H9 (cell line): ENCODE measurements around the gene TENM3. TPM values are rescaled to one million over a fixed set of nuclear protein-coding genes. Genes with fewer than 3 reads are reported as not detected.

Source experiments
- DNase-seq: peaks from one replicate; pipeline ENCODE4 v3.0.0-alpha.2; 2017
- H2AFZ ChIP-seq: one replicate; pipeline ENCODE4 v1.6.1; 2013; ENCODE audit warnings: mild to moderate bottlenecking, low read length, control low read depth, moderate library complexity
- H2AK5ac ChIP-seq: 2 replicates; pipeline ENCODE4 v1.6.1; 2013; ENCODE audit warnings: low read length, control low read depth, mixed read lengths; ENCODE audit not compliant: insufficient read length
- H2BK120ac ChIP-seq: one replicate; pipeline ENCODE4 v1.6.1; 2013; ENCODE audit warnings: low read depth, mild to moderate bottlenecking, low read length, control low read depth, inconsistent platforms; ENCODE audit not compliant: poor library complexity, severe bottlenecking
- H2BK12ac ChIP-seq: 2 replicates; pipeline ENCODE4 v1.6.1; 2013; ENCODE audit warnings: low read length, control low read depth, mixed read lengths, low read depth; ENCODE audit not compliant: insufficient read length
- H2BK15ac ChIP-seq: 2 replicates; pipeline ENCODE4 v1.6.1; 2013; ENCODE audit warnings: low read depth, low read length, control low read depth
- H2BK20ac ChIP-seq: one replicate; pipeline ENCODE4 v1.6.1; 2013; ENCODE audit warnings: low read depth, mild to moderate bottlenecking, low read length, control low read depth, inconsistent platforms; ENCODE audit not compliant: poor library complexity, severe bottlenecking
- H2BK5ac ChIP-seq: 2 replicates; pipeline ENCODE4 v1.6.1; 2013; ENCODE audit warnings: low read length, control low read depth, mixed read lengths; ENCODE audit not compliant: insufficient read length
- H3K14ac ChIP-seq: 2 replicates; pipeline ENCODE4 v1.6.1; 2013; ENCODE audit warnings: low read length, control low read depth; ENCODE audit not compliant: insufficient read depth
- H3K18ac ChIP-seq: 2 replicates; pipeline ENCODE4 v1.6.1; 2013; ENCODE audit warnings: low read depth, mild to moderate bottlenecking, mixed read lengths, low read length, control low read depth; ENCODE audit not compliant: insufficient read length
- H3K23ac ChIP-seq: 2 replicates; pipeline ENCODE4 v1.6.1; 2013; ENCODE audit warnings: low read length, control low read depth, mixed read lengths, low read depth; ENCODE audit not compliant: insufficient read length
- H3K23me2 ChIP-seq: 2 replicates; pipeline ENCODE4 v1.6.1; 2013; ENCODE audit warnings: low read depth, mild to moderate bottlenecking, mixed read lengths, low read length, control low read depth; ENCODE audit not compliant: insufficient read length, poor library complexity, severe bottlenecking
- H3K27ac ChIP-seq: 2 replicates; pipeline ENCODE4 v1.5.1; 2013; ENCODE audit warnings: low read length, control low read depth, mixed read lengths, low read depth; ENCODE audit not compliant: insufficient read length
- H3K27me3 ChIP-seq: 2 replicates; pipeline ENCODE4 v1.6.1; 2013; ENCODE audit warnings: low read length, control low read depth, inconsistent platforms; ENCODE audit not compliant: insufficient read depth
- H3K4ac ChIP-seq: 2 replicates; pipeline ENCODE4 v1.6.1; 2013; ENCODE audit warnings: low read depth, mild to moderate bottlenecking, control low read depth, inconsistent platforms, low read length, moderate library complexity
- H3K4me1 ChIP-seq: 2 replicates; pipeline ENCODE4 v1.6.1; 2013; ENCODE audit warnings: low read length, control low read depth, inconsistent platforms; ENCODE audit not compliant: insufficient read depth
- H3K4me2 ChIP-seq: 2 replicates; pipeline ENCODE4 v1.6.1; 2013; ENCODE audit warnings: low read length, control low read depth, mixed read lengths; ENCODE audit not compliant: insufficient read length, insufficient read depth
- H3K56ac ChIP-seq: 2 replicates; pipeline ENCODE4 v1.6.1; 2013; ENCODE audit warnings: low read depth, mild to moderate bottlenecking, mixed read lengths, low read length, control low read depth; ENCODE audit not compliant: insufficient read length
- H3K79me1 ChIP-seq: 2 replicates; pipeline ENCODE4 v1.6.1; 2013; ENCODE audit warnings: low read depth, mild to moderate bottlenecking, moderate library complexity, low read length, control low read depth, inconsistent platforms; ENCODE audit not compliant: insufficient read depth, poor library complexity, severe bottlenecking
- H3K79me2 ChIP-seq: 2 replicates; pipeline ENCODE4 v1.6.1; 2013; ENCODE audit warnings: low read length, control low read depth, inconsistent platforms; ENCODE audit not compliant: insufficient read depth
- H3K9ac ChIP-seq: 2 replicates; pipeline ENCODE4 v1.6.1; 2013; ENCODE audit warnings: low read length, control low read depth, mixed read lengths; ENCODE audit not compliant: insufficient read length; ENCODE audit errors: extremely low read depth
- H3K9me3 ChIP-seq: one replicate; pipeline ENCODE4 v1.6.1; 2013; ENCODE audit warnings: low read depth, low read length, inconsistent platforms; ENCODE audit not compliant: control insufficient read depth
- H3T11ph ChIP-seq: one replicate; pipeline ENCODE4 v1.6.1; 2013; ENCODE audit warnings: mild to moderate bottlenecking, low read length, control low read depth, inconsistent platforms
- H4K20me1 ChIP-seq: one replicate; pipeline ENCODE4 v1.6.1; 2013; ENCODE audit not compliant: control insufficient read depth, insufficient read length, insufficient read depth
- H4K5ac ChIP-seq: 2 replicates; pipeline ENCODE4 v1.6.1; 2013; ENCODE audit warnings: low read depth, mild to moderate bottlenecking, mixed read lengths, low read length, control low read depth; ENCODE audit not compliant: insufficient read length
- H4K8ac ChIP-seq: replicated peaks from 2 replicates; pipeline ENCODE4 v1.6.1; 2013; ENCODE audit warnings: low read length, control low read depth, mixed read lengths, low read depth; ENCODE audit not compliant: insufficient read length
- H4K91ac ChIP-seq: 2 replicates; pipeline ENCODE4 v1.6.1; 2013; ENCODE audit warnings: low read depth, mild to moderate bottlenecking, moderate library complexity, mixed read lengths, low read length, control low read depth; ENCODE audit not compliant: insufficient read length
- H3K27ac Mint-ChIP-seq, 3 experiments: 2 replicates in 2 of 3; 3 replicates in 1 of 3; pipeline ENCODE4 v1.8.0; 2020 to 2021; ENCODE audit warnings: mixed read lengths in 3 of 3, mild to moderate bottlenecking in 1 of 3, moderate library complexity in 1 of 3
- H3K27me3 Mint-ChIP-seq: 2 replicates; pipeline ENCODE4 v1.8.0; 2021; ENCODE audit warnings: low read depth, mild to moderate bottlenecking, moderate library complexity, mixed read lengths
- H3K36me3 Mint-ChIP-seq, 3 experiments: 2 replicates in 2 of 3; 3 replicates in 1 of 3; pipeline ENCODE4 v1.8.0; 2020 to 2021; ENCODE audit warnings: low read depth in 3 of 3, mixed read lengths in 3 of 3; ENCODE audit not compliant: insufficient read depth in 1 of 3
- H3K4me1 Mint-ChIP-seq, 2 experiments: 2 replicates each; pipeline ENCODE4 v1.8.0; 2020; ENCODE audit warnings: mixed read lengths in 2 of 2
- H3K4me3 Mint-ChIP-seq, 2 experiments: 2 replicates in 1 of 2; 3 replicates in 1 of 2; pipeline ENCODE4 v1.8.0; 2020 to 2021; ENCODE audit warnings: mild to moderate bottlenecking in 2 of 2, mixed read lengths in 2 of 2, moderate library complexity in 1 of 2
- H3K9me3 Mint-ChIP-seq, 2 experiments: 2 replicates in 1 of 2; 3 replicates in 1 of 2; pipeline ENCODE4 v1.8.0; 2020; ENCODE audit warnings: mild to moderate bottlenecking in 2 of 2, mixed read lengths in 2 of 2, moderate library complexity in 1 of 2
- CTCF ChIP-seq: fragments of 200-600 bp; sonication (generic); conservative IDR thresholded peaks from 3 replicates; pipeline ENCODE4 v1.8.0; 2021; ENCODE audit warnings: antibody characterized with exemption, mild to moderate bottlenecking
- WGBS: extraction: QIAGEN DNeasy Blood & Tissue Kit; methylation state at CpG from one replicate; pipeline ENCODE4 v1.1.7; 2013; ENCODE audit warnings: missing lambda C conversion rate, low lambda C conversion rate, mixed read lengths; ENCODE audit not compliant: insufficient read length; ENCODE audit errors: extremely low coverage; 5-methylcytosine and 5-hydroxymethylcytosine counted together
- total RNA-seq: library from RNA; stranded (reverse); gene quantifications from 2 replicates; pipeline ENCODE4 v1.2.1, GENCODE V29; 2021

TENM3 gene
- total RNA-seq, 1 experiment from 2014 or later, result 49.6 TPM

GRCh38 chr4:182766857-182767250 is 523.7 kb downstream of the TENM3 start:
- no peak overlapping the region for H4K5ac ChIP-seq
- no peak for TF ChIP-seq CTCF
- H3K9me3 Mint-ChIP-seq, result no peaks in the 10 kb centered on the region
- no peak overlapping the region for H2BK12ac ChIP-seq
- H3K23me2 ChIP-seq, result no peaks in the 10 kb centered on the region
- peaks cover 23 to 37% of the 10 kb centered on the region in 2 experiments for H3K4me1 Mint-ChIP-seq
- no peak overlapping the region for H2AFZ ChIP-seq
- H3K27ac ChIP-seq, result no peak overlapping the region
- no peak overlapping the region for H2AK5ac ChIP-seq
- peaks cover 5% of the 10 kb centered on the region; the same call in 1 of the 2 replicates for H3K4me1 ChIP-seq
- no peak overlapping the region for H4K8ac ChIP-seq
- H3K27me3 Mint-ChIP-seq, result no peaks in the 10 kb centered on the region
- H3K23ac ChIP-seq, result no peak overlapping the region
- H3K79me1 ChIP-seq, result no peaks in the 10 kb centered on the region
- no peak for DNase-seq
- no peak overlapping the region for H3K14ac ChIP-seq
- H4K20me1 ChIP-seq, result no peaks in the 10 kb centered on the region
- H3K18ac ChIP-seq, result no peak overlapping the region
- no peak overlapping the region for H3K4me2 ChIP-seq
- H3K9ac ChIP-seq, result no peak overlapping the region
- no peak overlapping the region for H3K4ac ChIP-seq
- H2BK120ac ChIP-seq, result no peak overlapping the region
- no peaks in the 10 kb centered on the region for H3K27me3 ChIP-seq
- H3T11ph ChIP-seq, result no peak overlapping the region
- H3K4me3 Mint-ChIP-seq, result no peak overlapping the region
- no peaks in the 10 kb centered on the region for H3K9me3 ChIP-seq
- WGBS, result no CpG with 5 or more reads among the region's 5 CpGs
- H3K56ac ChIP-seq, result no peak overlapping the region
- H3K27ac Mint-ChIP-seq, result 0 out of 7 replicates have a peak overlapping the region, but pooled peaks of 1 of the 3 experiments have one; percentile 60
- no peak overlapping the region for H2BK5ac ChIP-seq
- H2BK20ac ChIP-seq, result no peak overlapping the region
- H4K91ac ChIP-seq, result no peak overlapping the region
- H3K36me3 Mint-ChIP-seq, result peaks cover 0 to 2% (median 0%) of the 10 kb centered on the region in 3 experiments; a peak in 3 of 7 replicates
- H2BK15ac ChIP-seq, result no peak overlapping the region
- H3K79me2 ChIP-seq, result no peaks in the 10 kb centered on the region
